Right lobe of liver (tissue), 6 donors: ENCODE measurements around the gene IFIT5. TPM values are rescaled to one million over a fixed set of nuclear protein-coding genes. Genes with fewer than 3 reads are reported as not detected.

Source experiments
- ATAC-seq, 4 donors: fragments of 200-7000 bp; cut with Tn5 transposase; one replicate each; pipeline ENCODE4 v1.9.1; 2020; ENCODE audit warnings: mild to moderate bottlenecking in 4 of 4, moderate library complexity in 4 of 4
- DNase-seq, 3 donors: peaks; one replicate each; pipeline ENCODE4 v3.0.0-alpha.2; 2020
- H3K27ac ChIP-seq, 3 donors: fragments of 200-600 bp; one replicate each; pipeline ENCODE4 v1.8.0; 2022
- H3K27me3 ChIP-seq, 2 donors: fragments of 200-600 bp; one replicate each; pipeline ENCODE4 v1.8.0; 2022
- H3K36me3 ChIP-seq, 4 donors: fragments of 200-600 bp; sonication (generic) in 1 of 4; one replicate each; pipeline versions ENCODE4 v1.5.1 to v1.8.0; 2017 to 2022; ENCODE audit warnings: control low read depth in 1 of 4
- H3K4me1 ChIP-seq, 4 donors: fragments of 200-600 bp; sonication (generic) in 1 of 4; one replicate each; pipeline versions ENCODE4 v1.5.1 to v1.8.0; 2017 to 2022; ENCODE audit warnings: control low read depth in 1 of 4
- H3K4me3 ChIP-seq, 3 donors: fragments of 200-600 bp; one replicate each; pipeline ENCODE4 v1.8.0; 2022
- H3K9me3 ChIP-seq, 4 donors: fragments of 200-600 bp; sonication (generic) in 1 of 4; one replicate each; pipeline versions ENCODE4 v1.5.1 to v1.8.0; 2017 to 2022; ENCODE audit warnings: control low read depth in 1 of 4
- CTCF ChIP-seq, 4 donors: fragments of 200-600 bp in 3 of 4; fragments of 450-650 bp in 1 of 4; IDR thresholded peaks; one replicate each; pipeline versions ENCODE4 v1.5.1 to v1.8.0; 2016 to 2022; ENCODE audit warnings: antibody characterized with exemption in 4 of 4, mild to moderate bottlenecking in 2 of 4
- POLR2A ChIP-seq: fragments of 450-650 bp; IDR thresholded peaks from one replicate; pipeline ENCODE4 v1.6.1; 2017; ENCODE audit warnings: antibody characterized with exemption, mild to moderate bottlenecking
- WGBS: methylation state at CpG from one replicate; pipeline ENCODE4 v1.1.6; 2018; ENCODE audit warnings: low coverage, low lambda C conversion rate; ENCODE audit not compliant: insufficient coverage; ENCODE audit errors: missing lambda C conversion rate; 5-methylcytosine and 5-hydroxymethylcytosine counted together
- intact Hi-C, 2 donors: fragments of 100-400 bp; cut with DNase I; formaldehyde crosslinking; loops; one replicate each; pipeline versions ENCODE4 v1.11.2 to v1.14.1; 2022
- total RNA-seq, 6 experiments: library from RNA; depleted of rRNA in 2 of 6; stranded (reverse); fragments of >200 nt in 2 of 6; fragmentation: NEBNext Ultra II Directional in 3 of 6; extraction: Animal tissue kit (Norgen Biotek cat#: 25700) in 3 of 6; gene quantifications; one replicate each; pipeline versions ENCODE4 v1.1.0 to v1.2.4, GENCODE V29; 2016 to 2023
- donor health status: DM: no; HTN: yes; CAD: no.
- donor health status: DM: no; HTN: no; CAD: no.
- donor health status: DM: no; HTN: no; CAD: no.
- donor health status: DM: no; HTN: yes; CAD: no.
- donor health status: DM: no; HTN: yes; CAD: no.

Gene IFIT5
- total RNA-seq, 6 experiments from 2014 or later, result 4.4 to 11.2 (median 8.3) TPM

- DNase-seq (no peak), ATAC-seq (no peak)
- intact Hi-C loops, result loop anchor here in 1 of 2 donors (10.0 kb wide), 1 partner anchor 136 kb away; no protein-coding TSS in a partner anchor
- 43% methylated on average over 1 of the region's 1 CpG for WGBS
- no peak for TF ChIP-seq CTCF (IDR thresholded peaks at IDR 0.05)
- no peak for TF ChIP-seq POLR2A
- Histone ChIP-seq H3K9me3 (no peaks in the 10 kb centered on the region), H3K4me1 (peaks cover 0 to 16% (median 5%) of the 10 kb centered on the region in 4 donors), H3K36me3 (no peaks in the 10 kb centered on the region), H3K4me3 (no peak overlapping the region), H3K27ac (no peak overlapping the region), H3K27me3 (no peaks in the 10 kb centered on the region)
These were observed 14.5 kb downstream of the IFIT5 start for GRCh38 chr10:89428877-89429276.

GRCh38 chr10:89431977-89432376 lies 17.6 kb downstream of the IFIT5 start:
- Histone ChIP-seq H3K9me3 (no peaks in the 10 kb centered on the region), H3K27ac (no peak overlapping the region), H3K4me3 (no peak overlapping the region), H3K36me3 (no peaks in the 10 kb centered on the region), H3K27me3 (no peaks in the 10 kb centered on the region), H3K4me1 (no peaks in the 10 kb centered on the region)
- intact Hi-C loops, result no loop called here
- WGBS, result 42% methylated on average over 3 of the region's 3 CpGs
- DNase-seq (no peak), ATAC-seq (peak in 3 of 4 donors; percentile 40 to 47 (median 45))
- TF ChIP-seq CTCF (IDR thresholded peaks at IDR 0.05) (no peak), POLR2A (no peak)

- Histone ChIP-seq H3K36me3 (no peaks in the 10 kb centered on the region), H3K4me1 (peaks cover 0 to 8% (median 0%) of the 10 kb centered on the region in 4 donors), H3K27me3 (no peaks in the 10 kb centered on the region), H3K4me3 (no peak overlapping the region), H3K9me3 (no peaks in the 10 kb centered on the region), H3K27ac (no peak overlapping the region)
- no peak for TF ChIP-seq CTCF (IDR thresholded peaks at IDR 0.05)
- TF ChIP-seq POLR2A, result no peak
- intact Hi-C loops, result no loop called here
- no peak for DNase-seq
- WGBS, result 97% methylated on average over 3 of the region's 4 CpGs
- ATAC-seq, result no peak
These were observed 24.2 kb downstream of the IFIT5 start for GRCh38 chr10:89438525-89438924.

- peak; percentile 74 to 81 (median 80) for DNase-seq
- H3K9me3 ChIP-seq, result no peaks in the 10 kb centered on the region
- H3K27ac ChIP-seq, result no peak overlapping the region
- no peaks in the 10 kb centered on the region for H3K36me3 ChIP-seq
- peaks cover 0 to 8% (median 0%) of the 10 kb centered on the region in 4 donors for H3K4me1 ChIP-seq
- no peak overlapping the region for H3K4me3 ChIP-seq
- peak; percentile 81 to 99 (median 98) for ATAC-seq
- 82% methylated on average over 4 of the region's 4 CpGs for WGBS
- TF ChIP-seq POLR2A, result no peak
- no peak for TF ChIP-seq CTCF (IDR thresholded peaks at IDR 0.05)
- intact Hi-C loops, result no loop called here
- H3K27me3 ChIP-seq, result no peaks in the 10 kb centered on the region
These were observed 26.1 kb downstream of the IFIT5 start for GRCh38 chr10:89440226-89441009.
